GM21723 (cell line): ENCODE data around the gene GAB3.
"Not testable (repeated sequence)": the region's sequence is repeated elsewhere in the genome, so short reads cannot be mapped to it uniquely, and the experiment has no call there.

Experiments used
- ATAC-seq: cut with Tn5 transposase; IDR thresholded peaks from one replicate; pipeline ENCODE4 v1.9.1; 2021; ENCODE audit warnings: mild to moderate bottlenecking, moderate library complexity; ENCODE audit not compliant: unreplicated experiment

GAB3 gene

DNA sequence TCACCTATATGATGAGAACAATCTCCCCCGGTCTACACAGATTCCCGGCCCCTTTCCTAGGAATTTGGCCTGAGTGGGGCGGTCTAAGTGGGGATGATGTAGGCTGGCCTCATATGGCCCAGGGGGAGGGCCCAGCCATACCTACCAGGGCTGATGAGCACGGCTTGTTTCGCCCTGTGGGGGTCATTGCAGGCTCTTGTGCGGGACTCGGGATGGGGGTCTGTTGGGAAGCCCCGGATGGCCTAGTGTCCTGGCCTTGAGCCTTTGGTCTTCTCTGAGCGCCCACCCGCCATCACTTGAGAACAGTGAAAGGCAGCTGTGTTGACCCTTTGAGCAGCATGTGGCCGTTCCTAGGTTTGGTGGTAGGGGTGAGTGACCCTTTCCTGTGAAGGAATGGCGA is 92.7 kb downstream of the GAB3 start:
- ATAC-seq = no peak

DNA sequence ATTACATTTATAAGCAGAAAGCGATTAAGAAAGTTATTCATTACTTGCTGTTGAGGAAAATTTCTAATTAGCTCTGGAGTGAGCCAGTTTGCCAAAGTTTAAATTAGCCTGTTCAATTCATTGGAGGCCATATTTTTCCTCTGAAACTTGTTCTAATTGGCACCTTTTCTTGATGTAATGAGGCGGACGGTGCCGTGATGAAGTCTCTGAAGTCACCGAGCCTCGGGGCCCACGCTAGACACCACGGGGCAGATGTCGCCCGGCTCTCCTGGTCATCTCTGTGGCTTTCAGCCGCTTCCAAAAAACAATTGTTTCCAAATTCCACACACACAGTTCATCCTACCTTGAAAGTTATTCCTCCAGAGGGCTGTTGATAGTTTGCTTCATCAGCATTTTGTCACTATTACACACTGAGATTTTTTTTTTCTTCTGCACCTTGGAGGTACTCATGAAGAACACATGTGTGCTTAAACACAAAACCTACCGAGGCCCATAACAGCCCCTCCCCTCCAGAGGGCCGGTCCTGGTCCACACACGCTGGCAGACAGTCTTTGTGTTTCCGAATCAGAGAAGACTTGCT is 93.6 kb downstream of the GAB3 start:
- no peak for ATAC-seq

DNA sequence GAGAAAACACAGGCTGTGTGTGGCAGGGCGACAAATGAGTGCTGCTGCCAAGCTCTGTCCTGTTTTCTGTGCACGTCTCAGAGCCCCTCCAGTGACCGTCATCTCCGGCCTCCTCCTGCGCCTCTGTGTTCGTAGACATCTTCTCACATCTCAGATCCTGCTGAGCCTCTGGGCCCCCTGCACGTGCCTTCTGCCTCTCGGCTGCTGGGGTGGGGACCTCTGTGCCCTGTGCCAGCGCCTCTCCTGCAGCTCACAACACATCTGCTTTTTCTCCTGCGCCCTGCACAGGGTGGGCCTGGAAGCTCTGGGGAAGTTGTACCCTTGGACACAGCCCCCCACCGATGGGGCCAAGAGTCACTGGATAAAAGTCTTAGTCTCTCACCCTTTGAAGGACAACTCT is 95.1 kb downstream of the GAB3 start:
- no peak for ATAC-seq

DNA sequence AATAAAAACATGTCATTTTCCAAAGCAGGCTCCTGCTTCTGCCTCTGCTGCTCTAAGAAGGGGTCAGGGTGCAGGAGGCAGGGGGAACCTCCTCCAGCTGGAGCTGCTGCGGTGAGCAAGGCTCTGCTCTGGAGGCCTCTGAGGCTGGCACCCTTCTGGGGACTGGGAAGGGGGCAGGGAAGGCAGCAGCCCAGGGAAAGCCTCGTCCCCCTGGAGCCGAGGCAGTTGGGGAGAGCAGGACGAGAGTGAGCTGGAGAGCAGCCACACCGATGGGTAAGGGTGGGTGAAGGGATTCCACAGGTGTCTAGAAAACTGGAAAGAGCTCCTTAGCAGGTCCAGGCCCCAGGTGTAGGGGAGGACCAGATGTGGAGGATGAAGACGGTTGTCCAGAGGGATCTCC is 95.5 kb downstream of the GAB3 start:
- no peak for ATAC-seq

DNA sequence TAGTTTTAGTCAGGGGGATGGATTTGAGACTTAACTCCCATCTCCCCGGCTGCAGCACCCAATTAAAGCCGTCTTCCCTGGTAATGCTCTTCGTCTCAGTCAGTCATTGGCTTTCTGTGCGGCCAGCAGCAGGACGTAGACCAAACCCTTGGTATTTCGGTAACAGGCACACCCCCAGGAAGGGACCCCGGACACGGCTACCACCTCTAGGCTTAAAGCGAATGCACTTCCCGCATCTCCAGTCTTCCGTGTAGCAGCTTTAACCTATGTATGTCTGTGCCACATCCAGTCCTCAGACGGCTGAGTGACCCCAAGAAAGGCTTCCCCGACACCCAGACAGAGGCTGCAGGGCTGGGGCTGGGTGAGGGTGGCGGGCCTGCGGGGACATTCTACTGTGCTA is 96.0 kb downstream of the GAB3 start:
- ATAC-seq = no peak

DNA sequence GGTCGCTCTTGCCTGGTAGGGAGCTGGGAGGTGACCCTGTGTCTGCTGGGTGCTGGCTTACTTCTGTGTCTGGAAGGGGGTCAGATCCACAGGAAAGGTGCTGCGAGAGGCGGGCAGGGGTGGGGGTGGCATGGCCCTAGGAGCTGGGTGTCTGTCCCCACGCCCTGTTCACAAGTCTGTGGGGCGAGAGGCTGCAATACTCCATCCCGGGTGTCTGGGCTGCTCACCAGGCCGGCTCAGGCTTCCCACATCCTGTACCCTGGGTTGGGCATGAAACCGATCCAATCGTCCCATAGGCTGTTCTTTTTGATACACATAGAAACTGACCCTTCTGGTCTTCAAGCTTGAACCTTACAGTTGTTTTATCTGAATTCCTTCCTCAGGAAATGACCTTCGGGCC is 96.5 kb downstream of the GAB3 start:
- no peak for ATAC-seq

DNA sequence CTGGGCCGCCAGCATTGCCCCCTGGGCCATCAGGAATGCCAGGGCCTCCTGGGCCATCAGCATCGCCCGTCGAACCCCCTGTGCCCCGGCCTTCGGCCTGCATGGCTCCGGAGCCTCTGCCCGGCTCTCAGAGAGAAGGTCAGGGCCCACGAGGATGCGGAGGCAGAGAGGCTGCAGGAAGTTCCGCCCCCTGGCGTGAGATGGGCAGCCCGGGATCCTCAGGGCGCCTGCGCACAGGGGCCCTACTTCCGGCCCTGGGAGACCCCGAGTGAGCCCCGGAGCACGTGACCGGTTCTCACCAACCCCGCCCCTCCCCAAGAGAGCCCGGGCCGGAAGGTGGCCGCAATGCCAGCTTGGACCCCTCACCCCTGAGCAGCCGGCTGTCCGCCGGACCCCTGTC is 97.5 kb downstream of the GAB3 start, which contains the start of gene CTAG2:
CTAG2 (minus strand) TSS at position 167 of the 400 bp plus-strand sequence; CDS start at position 103, 64 bp downstream.
- ATAC-seq = not testable (repeated sequence)

DNA sequence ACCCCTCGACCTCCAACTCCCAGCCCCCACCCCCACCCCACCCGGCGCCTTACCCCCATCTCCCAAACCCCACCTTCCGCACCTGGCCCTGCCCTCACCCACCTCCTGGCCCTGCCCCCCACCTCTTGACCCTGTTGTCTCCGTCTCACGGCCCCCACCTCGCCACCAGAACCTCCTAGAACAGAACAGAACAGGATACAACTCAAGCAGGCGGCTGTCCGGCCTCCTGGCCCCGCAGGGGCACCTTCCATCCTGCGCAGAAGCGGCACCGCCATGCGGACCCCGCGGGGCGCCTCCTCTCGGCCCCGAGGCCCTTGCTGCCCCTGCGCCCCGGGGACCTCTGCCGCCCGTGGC is 97.9 kb downstream of the GAB3 start:
- ATAC-seq = no peak

DNA sequence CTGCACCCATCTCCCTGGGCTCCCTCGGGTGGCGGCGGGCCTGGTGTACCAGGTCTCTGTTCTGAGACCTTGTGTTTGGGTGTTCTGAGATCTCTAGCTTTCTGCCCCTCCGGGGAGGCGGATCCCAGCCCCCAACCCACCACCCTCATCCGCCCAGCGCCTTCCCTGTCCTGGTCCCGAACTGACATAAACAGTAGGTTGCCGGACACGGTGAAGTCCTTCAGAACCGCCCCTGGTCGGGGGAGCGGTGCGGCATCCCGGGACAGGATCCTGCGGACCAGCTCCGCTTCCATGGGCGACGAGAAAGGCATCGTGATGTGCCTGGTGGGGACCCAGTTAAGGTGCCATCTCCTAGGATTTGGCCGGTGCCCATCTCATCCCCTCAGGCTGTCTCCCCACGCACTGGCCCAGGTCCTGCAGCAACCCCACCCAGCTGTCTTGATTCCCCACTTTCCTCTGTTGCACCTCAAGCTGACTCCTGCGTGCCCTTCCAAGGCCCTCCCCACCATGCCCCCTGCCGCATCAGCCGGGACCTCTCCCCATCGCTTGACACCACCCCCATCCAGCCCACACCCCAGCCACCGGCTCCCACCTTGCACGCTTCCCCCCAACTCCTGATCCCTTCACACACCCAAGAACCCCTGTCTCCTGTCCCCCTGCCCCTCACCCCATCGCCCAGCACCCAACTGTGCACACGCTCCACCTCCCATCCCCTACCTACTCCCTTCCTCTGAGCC is 98.4 kb downstream of the GAB3 start:
- ATAC-seq = no peak

DNA sequence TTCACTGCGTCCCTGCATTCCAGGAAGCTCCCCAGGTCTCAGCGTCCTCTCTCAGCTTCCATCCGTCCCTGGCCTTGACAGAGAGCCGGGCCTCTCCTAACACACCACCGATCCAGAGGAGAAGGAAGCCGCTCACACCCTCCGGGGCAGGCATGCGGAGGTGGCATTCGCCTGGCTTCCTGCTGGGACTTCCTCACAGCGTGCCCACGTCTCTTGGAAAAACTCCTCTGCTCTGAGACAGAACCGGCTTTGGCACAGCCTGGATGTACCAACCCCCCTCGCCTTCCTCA is 100.7 kb downstream of the GAB3 start:
- ATAC-seq = no peak

DNA sequence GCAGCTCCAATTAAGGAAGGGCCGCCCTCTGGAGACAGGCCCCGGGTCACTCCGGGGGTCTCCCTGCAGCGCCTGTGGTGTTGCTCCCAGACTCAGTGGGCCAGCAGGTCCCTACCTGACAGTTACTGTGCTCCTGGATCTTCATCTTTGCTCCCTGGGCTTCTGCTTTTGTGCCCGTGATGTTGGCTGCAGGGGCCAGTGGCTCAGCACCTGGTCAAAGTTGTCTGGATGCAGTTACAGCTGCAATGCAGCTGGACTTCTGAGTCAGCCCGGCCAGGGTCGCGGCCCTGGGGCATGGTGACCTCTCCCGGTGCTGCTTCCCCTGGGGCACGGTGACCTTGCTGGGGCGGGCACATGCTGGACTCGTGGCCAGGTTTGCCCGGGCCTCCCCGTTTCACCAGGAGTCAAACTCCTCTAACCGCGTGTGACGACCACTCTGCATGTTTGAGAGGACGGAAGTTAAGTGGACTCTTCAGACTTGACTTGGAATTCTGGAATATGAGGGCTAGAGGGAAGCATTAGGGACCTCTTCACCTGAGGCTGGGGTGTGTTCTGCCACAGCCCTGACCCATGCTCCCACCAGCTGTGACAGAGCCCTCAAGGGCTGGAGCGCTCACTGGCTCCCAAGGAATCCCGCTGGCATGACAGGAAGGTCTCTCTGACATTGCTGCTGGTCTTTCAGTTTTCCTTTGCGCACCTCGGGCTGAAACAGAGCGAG is 101.2 kb downstream of the GAB3 start:
- no peak for ATAC-seq

DNA sequence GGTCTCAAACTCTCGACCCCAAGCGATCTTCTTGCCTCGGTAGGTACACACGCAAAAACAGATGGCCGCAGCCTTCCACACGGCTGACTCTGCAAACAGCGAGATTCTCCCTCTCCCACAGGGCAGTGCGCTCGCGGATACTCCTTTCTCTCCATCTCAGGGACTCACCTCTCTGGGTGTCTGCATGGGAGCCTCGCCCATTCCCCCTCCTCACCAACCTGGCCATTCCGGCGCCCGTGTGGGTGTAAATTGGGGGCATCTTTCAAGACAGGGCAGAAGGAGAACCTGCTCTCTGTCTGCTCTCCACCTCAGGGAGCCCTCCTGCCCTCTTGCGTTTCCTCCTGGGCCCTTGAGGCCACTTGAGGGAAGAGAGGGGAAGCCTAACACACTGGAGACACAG is 101.9 kb downstream of the GAB3 start:
- no peak for ATAC-seq

DNA sequence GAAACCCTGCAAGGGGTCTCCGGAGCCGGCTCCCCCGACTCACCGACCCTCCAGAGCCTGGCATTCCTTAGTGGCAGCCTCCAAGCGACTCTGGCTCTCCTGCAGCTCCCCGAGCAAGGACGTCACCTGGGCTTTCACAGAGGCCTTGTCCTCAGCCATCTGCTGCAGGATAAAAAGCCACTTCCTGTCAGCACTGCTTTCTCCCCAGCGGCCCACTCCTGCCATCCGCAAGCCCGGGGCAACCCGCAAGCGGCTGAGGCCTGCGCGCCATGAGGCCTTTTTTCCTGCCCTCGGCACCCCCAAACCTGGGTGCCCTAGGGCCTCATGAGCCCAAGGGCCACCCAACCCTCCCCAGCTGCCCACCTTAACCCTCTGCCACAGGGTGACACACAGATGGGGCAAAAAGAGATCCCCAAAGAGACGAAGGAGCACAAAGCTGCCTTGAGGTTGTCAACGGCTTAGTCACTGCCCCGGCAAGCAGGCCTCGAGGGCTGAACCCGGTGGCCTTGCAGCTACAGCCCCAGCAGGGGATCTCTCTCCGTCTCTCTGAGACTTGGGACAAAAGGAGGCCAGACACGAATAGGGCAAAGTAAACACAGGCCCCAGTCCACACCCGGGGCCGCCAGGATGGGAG is 105.0 kb downstream of the GAB3 start:
- not testable (repeated sequence) for ATAC-seq

DNA sequence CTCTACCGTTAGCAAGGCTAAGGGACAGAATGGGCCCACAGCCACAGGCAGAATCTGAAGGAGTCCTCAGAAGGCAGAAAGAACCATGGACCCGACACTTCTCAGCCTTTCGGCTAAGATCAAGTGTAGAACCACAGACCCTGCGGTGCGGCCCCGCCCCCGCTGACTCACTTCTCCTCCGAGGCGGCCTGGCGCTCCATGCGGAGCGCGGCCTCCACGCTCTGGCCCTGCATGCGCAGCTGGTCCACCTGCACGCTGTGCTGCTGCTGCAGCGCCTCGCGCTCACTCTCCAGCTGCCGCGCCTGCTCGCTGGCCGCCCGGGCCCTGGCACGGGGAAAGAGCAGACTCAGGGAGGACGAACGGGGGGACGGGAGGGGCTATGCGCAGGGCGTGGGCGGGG is 107.2 kb downstream of the GAB3 start:
- ATAC-seq = not testable (repeated sequence)

DNA sequence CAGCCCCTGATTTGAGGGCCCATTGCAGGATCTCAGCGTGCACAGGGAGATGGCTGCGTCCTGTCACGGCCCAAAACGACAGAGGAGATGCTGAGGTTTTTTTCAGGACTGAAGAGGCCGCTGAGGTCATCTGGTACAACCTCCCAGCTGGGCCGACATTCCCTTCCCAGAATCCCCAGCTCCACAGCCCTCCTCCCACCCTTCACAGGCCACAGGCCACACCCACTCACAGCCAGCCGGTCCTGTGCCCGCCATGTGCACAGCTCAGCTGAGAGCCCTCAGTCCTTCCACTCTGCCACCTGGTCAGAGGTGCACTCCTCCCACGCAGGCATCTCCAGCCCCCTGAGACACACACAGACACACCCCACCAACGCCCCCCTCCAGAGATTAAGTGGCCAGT is 109.1 kb downstream of the GAB3 start:
- ATAC-seq = not testable (repeated sequence)

DNA sequence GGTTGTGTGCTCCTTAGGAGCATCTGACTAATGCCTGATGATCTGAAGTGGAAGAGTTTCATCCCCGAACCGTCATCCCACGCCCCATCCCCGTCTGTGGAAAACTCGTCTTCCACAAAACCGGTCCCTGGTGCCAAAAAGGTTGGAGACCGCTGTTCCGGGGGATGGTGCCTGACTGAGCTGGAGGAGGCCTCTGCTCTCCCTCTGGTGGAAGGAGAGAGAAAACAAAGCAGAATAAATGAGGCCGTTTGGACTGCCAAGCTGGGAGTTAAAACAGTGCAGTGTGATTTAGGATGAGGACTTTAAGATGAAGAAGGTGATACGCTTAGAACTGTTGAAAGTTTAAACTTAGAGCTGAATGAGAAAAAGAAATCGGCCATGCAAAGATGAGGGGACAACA is 117.2 kb downstream of the GAB3 start:
- ATAC-seq = not testable (repeated sequence)

DNA sequence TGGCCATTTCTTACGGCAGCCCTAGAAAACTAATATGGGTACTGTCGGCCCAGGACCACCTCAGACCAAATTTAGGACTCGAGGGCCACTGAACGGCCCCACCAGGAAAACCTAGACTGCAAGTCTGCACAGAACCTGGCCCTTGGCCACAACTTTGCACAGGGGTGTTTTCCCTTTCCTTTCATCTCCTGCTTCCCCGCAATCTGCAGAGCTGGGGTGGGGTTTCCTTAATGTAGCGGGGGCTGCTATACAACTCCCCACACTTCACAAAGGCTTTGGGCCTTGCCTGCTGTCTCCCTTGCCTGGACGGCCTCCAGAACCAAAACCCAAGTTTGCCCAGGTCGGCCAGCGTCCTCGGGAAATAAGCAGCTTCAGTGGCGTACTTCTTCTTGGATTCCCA is 119.9 kb downstream of the GAB3 start:
- not testable (repeated sequence) for ATAC-seq

DNA sequence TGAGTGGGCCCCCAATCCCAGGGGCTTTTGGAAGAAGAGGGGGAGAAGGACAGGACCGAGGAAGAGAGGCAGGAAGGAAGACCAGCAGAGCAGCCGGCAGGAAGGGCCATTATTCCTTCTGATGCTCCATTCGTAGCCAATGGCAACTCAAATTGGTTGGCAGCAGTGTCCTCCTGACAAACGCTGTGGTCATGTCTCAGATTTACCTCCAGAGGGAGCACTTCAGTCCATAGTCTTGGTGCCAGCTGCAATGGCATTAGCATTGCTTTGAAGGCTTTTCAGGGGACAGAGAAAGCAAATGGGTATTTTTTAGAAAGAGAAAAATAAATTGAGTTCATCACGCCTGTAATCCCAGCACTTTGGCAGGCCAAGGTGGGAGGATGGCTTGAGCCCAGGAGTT is 121.9 kb downstream of the GAB3 start:
- not testable (repeated sequence) for ATAC-seq
